Thyroid gland (tissue), 4 donors: ENCODE data around the gene COL26A1. TPM values are rescaled to one million over a fixed set of nuclear protein-coding genes. Genes with fewer than 3 reads are reported as not detected.

Experiments
- DNase-seq, 2 donors: peaks; one replicate each; pipeline ENCODE4 v3.0.0-alpha.2; 2019
- H3K27ac ChIP-seq, 3 donors: fragments of 200-600 bp; sonication (generic); 1 replicate in 2 of 3; 2 replicates in 1 of 3; pipeline ENCODE4 v1.5.1; 2016 to 2019; ENCODE audit warnings: mild to moderate bottlenecking in 1 of 3, moderate library complexity in 1 of 3
- H3K27me3 ChIP-seq: fragments of 200-600 bp; sonication (generic); one replicate; pipeline ENCODE4 v1.5.1; 2019
- H3K36me3 ChIP-seq, 2 donors: fragments of 200-600 bp; sonication (generic); one replicate each; pipeline ENCODE4 v1.5.1; 2016 to 2019
- H3K4me1 ChIP-seq, 2 donors: fragments of 200-600 bp; sonication (generic); one replicate each; pipeline ENCODE4 v1.5.1; 2017 to 2019
- H3K4me3 ChIP-seq, 3 donors: fragments of 200-600 bp; sonication (generic); replicated peaks in 1 of 3; 1 replicate in 2 of 3; 2 replicates in 1 of 3; pipeline ENCODE4 v1.5.1; 2016; ENCODE audit warnings: mild to moderate bottlenecking in 1 of 3
- H3K9me3 ChIP-seq: fragments of 200-600 bp; sonication (generic); one replicate; pipeline ENCODE4 v1.5.1; 2017
- CTCF ChIP-seq, 6 experiments: fragments of 200-600 bp in 3 of 6; fragments of 450-650 bp in 3 of 6; sonication (generic) in 3 of 6; IDR thresholded peaks; one replicate each; pipeline ENCODE4 v1.5.1; 2016 to 2019; ENCODE audit warnings: antibody characterized with exemption in 6 of 6, mild to moderate bottlenecking in 2 of 6, inconsistent platforms in 1 of 6, moderate library complexity in 1 of 6
- POLR2A ChIP-seq, 2 donors: fragments of 450-650 bp; IDR thresholded peaks; one replicate each; pipeline ENCODE4 v1.6.1; 2017; ENCODE audit warnings: antibody characterized with exemption in 2 of 2, mild to moderate bottlenecking in 2 of 2, moderate library complexity in 1 of 2
- WGBS, 2 donors: methylation state at CpG; one replicate each; pipeline ENCODE4 v1.1.5; 2017; 5-methylcytosine and 5-hydroxymethylcytosine counted together
- intact Hi-C: fragments of 100-400 bp; cut with DNase I; formaldehyde crosslinking; loops from one replicate; pipeline ENCODE4 v1.15.1; 2023
- total RNA-seq, 4 donors: library from RNA; depleted of rRNA; stranded (reverse); fragments of >200 nt; gene quantifications; one replicate each; pipeline ENCODE4 v1.2.3, GENCODE V29; 2016

Gene COL26A1
- total RNA-seq, 4 donors from 2014 or later, result not detected

- Histone ChIP-seq H3K9me3 (no peaks in the 10 kb centered on the region), H3K4me3 (no peak overlapping the region), H3K36me3 (no peaks in the 10 kb centered on the region), H3K27ac (peak overlapping the region in 2 of 3 donors; percentile 39 to 45), H3K27me3 (no peaks in the 10 kb centered on the region), H3K4me1 (peaks cover 0 to 12% of the 10 kb centered on the region in 2 donors)
- intact Hi-C loops, result no loop called here
- peak; percentile 74 to 86 for DNase-seq
- WGBS, 2 donors, result 18 to 39% methylated on average over 12 to 13 of the region's 13 CpGs
- no peak for TF ChIP-seq CTCF (IDR thresholded peaks at IDR 0.05)
- TF ChIP-seq POLR2A (IDR thresholded peaks at IDR 0.05), result no peak
Observed at GRCh38 chr7:101527844-101528667, 165.4 kb downstream of the COL26A1 start.

GRCh38 chr7:101529560-101529959 lies 166.9 kb downstream of the COL26A1 start:
- Histone ChIP-seq H3K4me3 (no peak overlapping the region), H3K9me3 (no peaks in the 10 kb centered on the region), H3K27me3 (no peaks in the 10 kb centered on the region), H3K4me1 (peaks cover 0 to 12% of the 10 kb centered on the region in 2 donors), H3K36me3 (no peaks in the 10 kb centered on the region), H3K27ac (no peak overlapping the region)
- intact Hi-C loops, result no loop called here
- WGBS, 2 donors, result 83 to 99% methylated on average over 4 of the region's 4 CpGs
- DNase-seq, result no peak
- TF ChIP-seq CTCF (IDR thresholded peaks at IDR 0.05) (no peak), POLR2A (IDR thresholded peaks at IDR 0.05) (no peak)

- DNase-seq, result no peak
- WGBS, 2 donors, result 84 to 85% methylated on average over 16 of the region's 16 CpGs
- TF ChIP-seq CTCF (IDR thresholded peaks at IDR 0.05) (no peak), POLR2A (IDR thresholded peaks at IDR 0.05) (no peak)
- no peak overlapping the region for H3K4me3 ChIP-seq
- H3K27me3 ChIP-seq, result no peaks in the 10 kb centered on the region
- H3K36me3 ChIP-seq, result no peaks in the 10 kb centered on the region
- no peaks in the 10 kb centered on the region for H3K9me3 ChIP-seq
- H3K27ac ChIP-seq, result no peak overlapping the region
- H3K4me1 ChIP-seq, result peaks cover 0 to 19% of the 10 kb centered on the region in 2 donors
- intact Hi-C loops, result no loop called here
Observed at GRCh38 chr7:101531726-101532357, 169.2 kb downstream of the COL26A1 start.

GRCh38 chr7:101532400-101533102 lies 169.9 kb downstream of the COL26A1 start:
- no peaks in the 10 kb centered on the region for H3K36me3 ChIP-seq
- DNase-seq, result no peak
- no peak for TF ChIP-seq CTCF (IDR thresholded peaks at IDR 0.05)
- TF ChIP-seq POLR2A (IDR thresholded peaks at IDR 0.05), result no peak
- WGBS, 2 donors, result 91 to 99% methylated on average over 4 of the region's 4 CpGs
- no peak overlapping the region for H3K4me3 ChIP-seq
- no peaks in the 10 kb centered on the region for H3K9me3 ChIP-seq
- H3K4me1 ChIP-seq, result peaks cover 0 to 18% of the 10 kb centered on the region in 2 donors
- intact Hi-C loops, result no loop called here
- H3K27me3 ChIP-seq, result no peaks in the 10 kb centered on the region
- H3K27ac ChIP-seq, result no peak overlapping the region
